OCI-LY7 (cell line): ENCODE measurements around the gene TBPL1. TPM values are rescaled to one million over a fixed set of nuclear protein-coding genes. Genes with fewer than 3 reads are reported as not detected.
A peak's percentile ranks its signal among the peaks of the same experiment; 100 is the strongest.

Experiments used
- BruUV-seq: library from RNA; stranded (reverse); fragments of 400-500 nt; replicated peaks from 2 replicates; lab custom pipeline; 2021; lab: Mats Ljungman, UMichigan
- CTCF ChIA-PET: fragments of 300-600 bp; sonication (Branson Sonifier 250); formaldehyde crosslinking; loops from one replicate; lab custom pipeline; 2022; ENCODE audit warnings: antibody characterized with exemption; ENCODE audit not compliant: unreplicated experiment; lab: Charles Lee
- POLR2A ChIA-PET: fragments of 300-600 bp; sonication (Branson Sonifier 250); formaldehyde crosslinking; loops from one replicate; lab custom pipeline; 2022; ENCODE audit warnings: antibody characterized with exemption; lab: Charles Lee
- DNase-seq: peaks from one replicate; pipeline ENCODE4 v3.0.0-alpha.2; 2015; ENCODE audit warnings: low spot score
- H2AFZ ChIP-seq: fragments of 200-600 bp; sonication (generic), shearing (Covaris generic); 2 replicates; pipeline ENCODE4 v1.6.1; 2014; ENCODE audit warnings: mild to moderate bottlenecking, antibody characterized with exemption, low read length, moderate library complexity
- H3K27ac ChIP-seq: fragments of 200-600 bp; sonication (generic); 2 replicates; pipeline ENCODE4 v1.5.1; 2014; ENCODE audit warnings: mixed run types, low read depth, mild to moderate bottlenecking, moderate library complexity, low read length, inconsistent platforms; ENCODE audit not compliant: poor library complexity, severe bottlenecking
- H3K36me3 ChIP-seq: fragments of 200-600 bp; sonication (generic); 2 replicates; pipeline ENCODE4 v1.6.1; 2014; ENCODE audit warnings: mild to moderate bottlenecking, antibody characterized with exemption, low read length, moderate library complexity, mixed read lengths; ENCODE audit not compliant: insufficient read depth
- H3K4me1 ChIP-seq: fragments of 200-600 bp; sonication (generic); 2 replicates; pipeline ENCODE4 v1.5.1; 2014; ENCODE audit warnings: mild to moderate bottlenecking, low read length; ENCODE audit not compliant: insufficient read depth, poor library complexity, severe bottlenecking
- H3K4me2 ChIP-seq: fragments of 200-600 bp; sonication (generic); 2 replicates; pipeline ENCODE4 v1.6.1; 2014; ENCODE audit warnings: mild to moderate bottlenecking, low read length
- H3K4me3 ChIP-seq: fragments of 200-600 bp; sonication (generic); 2 replicates; pipeline ENCODE4 v1.5.1; 2014; ENCODE audit warnings: mild to moderate bottlenecking, low read depth, low read length; ENCODE audit not compliant: poor library complexity, severe bottlenecking
- H3K79me2 ChIP-seq: fragments of 200-600 bp; sonication (generic); 2 replicates; pipeline ENCODE4 v1.6.1; 2016; ENCODE audit warnings: low read depth, mild to moderate bottlenecking, low read length, moderate library complexity, mixed read lengths; ENCODE audit not compliant: insufficient read depth
- H3K9me2 ChIP-seq: fragments of 200-600 bp; sonication (generic); 2 replicates; pipeline ENCODE4 v1.6.1; 2016; ENCODE audit warnings: mild to moderate bottlenecking, low read length, mixed read lengths; ENCODE audit not compliant: insufficient read depth
- H3K9me3 ChIP-seq: fragments of 200-600 bp; sonication (generic); 2 replicates; pipeline ENCODE4 v1.6.1; 2014; ENCODE audit warnings: mild to moderate bottlenecking, mixed run types, low read length, mixed read lengths
- H4K20me1 ChIP-seq: fragments of 200-600 bp; sonication (generic); 2 replicates; pipeline ENCODE4 v1.6.1; 2014; ENCODE audit warnings: mild to moderate bottlenecking, antibody characterized with exemption, low read length, moderate library complexity, mixed read lengths; ENCODE audit not compliant: insufficient read depth
- EZH2phosphoT487 ChIP-seq: fragments of 200-600 bp; sonication (generic); IDR thresholded peaks from 2 replicates; pipeline ENCODE4 v1.6.1; 2018; ENCODE audit warnings: low read depth, borderline replicate concordance, mild to moderate bottlenecking, mixed run types, antibody characterized with exemption, low read length, moderate library complexity, mixed read lengths
- intact Hi-C: fragments of 100-400 bp; cut with micrococcal nuclease; formaldehyde crosslinking; loops from one replicate; pipeline ENCODE4 v1.10.0; 2022; ENCODE audit not compliant: unreplicated experiment
- total RNA-seq, 2 experiments: library from RNA; depleted of rRNA in 1 of 2; stranded (reverse); fragments of >200 nt in 1 of 2; shearing (Covaris generic) in 1 of 2; gene quantifications; 2 replicates each; pipeline ENCODE4 v1.2.3, GENCODE V29; 2014 to 2022
- TF ChIP-seq, protein P1 (sequence below): fragments of 200-600 bp; sonication (generic); conservative IDR thresholded peaks from 2 replicates; pipeline ENCODE4 v1.5.1; 2014; ENCODE audit warnings: mild to moderate bottlenecking, antibody characterized with exemption, low read length, moderate library complexity, mixed read lengths

TBPL1 gene
- total RNA-seq, 2 experiments from 2014 or later, result 27.8 to 47.7 TPM

DNA sequence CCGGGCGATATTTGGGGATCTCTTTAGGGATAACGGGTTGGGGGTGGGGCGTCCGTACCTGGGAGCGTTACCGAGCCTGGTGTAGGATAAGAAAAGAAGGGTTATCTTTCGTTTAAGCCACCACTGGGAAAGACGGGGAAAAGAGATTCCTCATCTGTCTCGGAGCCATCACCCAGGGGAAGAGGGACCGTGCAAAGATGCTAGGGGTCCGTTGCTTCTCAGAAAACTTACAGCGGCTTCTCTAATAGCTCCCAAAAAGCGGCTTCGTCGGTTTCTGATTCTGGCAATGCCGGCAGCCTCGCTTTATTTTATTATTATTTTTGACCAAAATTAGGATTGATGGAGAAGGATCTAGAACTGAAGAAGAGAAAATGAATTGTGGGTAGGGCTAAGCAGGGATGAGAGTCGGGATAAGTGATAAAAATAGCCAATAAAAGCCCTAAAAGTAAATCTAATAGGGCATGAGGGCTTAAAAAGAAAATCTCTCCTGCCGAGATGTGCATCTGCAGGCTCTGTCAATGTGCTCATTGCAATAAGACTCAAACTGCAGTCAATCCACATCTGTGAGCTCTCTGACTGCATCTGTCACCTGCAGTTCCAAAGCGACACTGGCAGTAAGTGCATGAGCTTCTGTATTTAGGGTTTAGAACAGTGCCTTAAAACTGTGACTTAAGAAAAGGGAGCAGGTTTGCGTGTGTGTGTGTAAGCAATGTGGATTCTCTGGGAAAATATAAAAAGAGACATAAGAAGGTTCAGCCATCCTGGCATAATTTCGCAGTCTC, 801 bp downstream of the TBPL1 start:
- ChIA-PET POLR2A (interaction anchor here (0.5 to 5.8 kb wide), 9 partner anchors 9 to 996 kb away, joined by 3 to 57 read pairs (median 4); partner anchors contain the start of gene ALDH8A1), CTCF (interaction anchor here (0.6 to 1.4 kb wide), 3 partner anchors 12 to 1139 kb away, joined by 3 to 4 read pairs (median 4); partner anchors contain the start of gene RPS12)
- Histone ChIP-seq H3K9me2 (no peaks in the 10 kb centered on the region), H3K9me3 (no peaks in the 10 kb centered on the region), H3K36me3 (0 out of 2 replicates have a peak, but pooled peaks cover 8% of the 10 kb centered on the region), H3K27ac (peak overlapping the region; percentile 39), H4K20me1 (peaks cover 45% of the 10 kb centered on the region), H2AFZ (peak overlapping the region; percentile 58; the same call in 1 of the 2 replicates), H3K4me1 (peaks cover 49% of the 10 kb centered on the region), H3K79me2 (peaks cover 57% of the 10 kb centered on the region), H3K4me2 (peak overlapping the region; percentile 79), H3K4me3 (peak overlapping the region; percentile 99)
- peak; percentile 65 for DNase-seq
- intact Hi-C loops, result loop anchor here (5.0 to 10.0 kb wide), 3 partner anchors 1139 to 1541 kb away; partner anchors contain the start of genes AHI1 and RPS12
- BruUV-seq, result no TSS peak
- TF ChIP-seq, protein P1, sequence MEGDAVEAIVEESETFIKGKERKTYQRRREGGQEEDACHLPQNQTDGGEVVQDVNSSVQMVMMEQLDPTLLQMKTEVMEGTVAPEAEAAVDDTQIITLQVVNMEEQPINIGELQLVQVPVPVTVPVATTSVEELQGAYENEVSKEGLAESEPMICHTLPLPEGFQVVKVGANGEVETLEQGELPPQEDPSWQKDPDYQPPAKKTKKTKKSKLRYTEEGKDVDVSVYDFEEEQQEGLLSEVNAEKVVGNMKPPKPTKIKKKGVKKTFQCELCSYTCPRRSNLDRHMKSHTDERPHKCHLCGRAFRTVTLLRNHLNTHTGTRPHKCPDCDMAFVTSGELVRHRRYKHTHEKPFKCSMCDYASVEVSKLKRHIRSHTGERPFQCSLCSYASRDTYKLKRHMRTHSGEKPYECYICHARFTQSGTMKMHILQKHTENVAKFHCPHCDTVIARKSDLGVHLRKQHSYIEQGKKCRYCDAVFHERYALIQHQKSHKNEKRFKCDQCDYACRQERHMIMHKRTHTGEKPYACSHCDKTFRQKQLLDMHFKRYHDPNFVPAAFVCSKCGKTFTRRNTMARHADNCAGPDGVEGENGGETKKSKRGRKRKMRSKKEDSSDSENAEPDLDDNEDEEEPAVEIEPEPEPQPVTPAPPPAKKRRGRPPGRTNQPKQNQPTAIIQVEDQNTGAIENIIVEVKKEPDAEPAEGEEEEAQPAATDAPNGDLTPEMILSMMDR, result no peak
- TF ChIP-seq EZH2phosphoT487, result no peak

DNA sequence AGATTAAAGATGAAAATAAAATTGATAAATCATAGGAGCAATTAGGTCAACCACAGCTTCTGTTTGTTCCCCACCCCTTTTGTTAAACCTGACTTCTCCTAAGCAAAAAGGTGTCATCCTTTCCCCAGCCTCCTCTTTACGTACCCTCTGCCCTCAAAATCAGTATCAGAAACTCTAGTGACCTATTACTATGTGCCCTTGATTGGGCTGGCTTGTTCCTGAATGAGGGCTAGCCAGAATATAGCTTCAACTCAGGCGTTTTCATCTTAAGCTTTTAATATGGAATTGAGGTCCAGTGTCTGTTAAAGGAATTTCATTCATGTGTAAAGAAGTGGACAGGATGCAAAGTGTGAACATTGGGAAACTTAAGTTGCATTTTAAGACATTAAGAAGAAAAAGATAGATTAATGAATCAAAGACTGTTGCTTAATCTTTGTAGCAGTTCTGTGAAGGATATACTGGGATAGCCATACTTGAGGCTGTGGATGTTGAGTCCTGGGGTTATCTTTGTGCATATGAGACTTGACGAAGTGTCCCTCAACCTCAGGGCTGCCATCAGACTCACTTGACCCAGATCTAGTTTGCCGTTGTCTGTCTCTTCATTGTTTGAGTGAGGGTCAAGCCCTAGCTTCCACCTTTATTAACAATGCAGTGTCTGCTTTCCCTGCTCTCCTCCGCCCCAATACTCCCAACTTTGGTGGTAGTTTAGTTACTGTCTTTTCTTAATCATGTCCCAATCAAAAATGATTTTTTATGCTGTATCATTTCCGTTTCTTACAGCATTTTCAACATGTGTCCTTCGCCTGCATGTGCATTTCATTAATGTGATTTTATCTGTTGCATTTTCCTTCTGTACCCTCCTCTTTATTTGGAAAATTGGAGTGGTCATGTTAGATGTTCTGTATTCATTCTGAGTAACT, 1.9 kb downstream of the TBPL1 start:
- H3K4me2 ChIP-seq, result peak overlapping the region; percentile 79
- no peaks in the 10 kb centered on the region for H3K9me2 ChIP-seq
- H4K20me1 ChIP-seq, result peaks cover 45% of the 10 kb centered on the region
- TSS peak; percentile 36 for BruUV-seq
- H3K79me2 ChIP-seq, result peaks cover 68% of the 10 kb centered on the region
- no peak overlapping the region for H2AFZ ChIP-seq
- intact Hi-C loops, result loop anchor here (5.0 to 10.0 kb wide), 3 partner anchors 1140 to 1540 kb away; partner anchors contain the start of genes AHI1 and RPS12
- ChIA-PET POLR2A (interaction anchor here (0.6 to 5.8 kb wide), 12 partner anchors 8 to 1437 kb away, joined by 3 to 57 read pairs (median 4); partner anchors contain the start of gene ALDH8A1), CTCF (interaction anchor here (0.6 to 1.3 kb wide), 3 partner anchors 18 to 1146 kb away, joined by 3 to 4 read pairs (median 3); partner anchors contain the start of gene RPS12)
- peaks cover 12% of the 10 kb centered on the region; the same call in 1 of the 2 replicates for H3K36me3 ChIP-seq
- H3K4me1 ChIP-seq, result peaks cover 49% of the 10 kb centered on the region
- H3K27ac ChIP-seq, result no peak overlapping the region
- peak overlapping the region; percentile 99 for H3K4me3 ChIP-seq
- DNase-seq, result no peak
- TF ChIP-seq EZH2phosphoT487, result no peak
- TF ChIP-seq, protein P1, result no peak
- H3K9me3 ChIP-seq, result no peaks in the 10 kb centered on the region
